Central memory CD8-positive, alpha-beta T cell (primary cell): ENCODE measurements around the gene ENOPH1.

ENCODE experiments used
- ATAC-seq: fragments of 150-1000 bp; cut with Tn5 transposase; replicated peaks from 2 replicates; pipeline ENCODE4 v1.10.0; 2022; ENCODE audit warnings: mild to moderate bottlenecking, moderate FRiP score, moderate number of reproducible peaks; ENCODE audit not compliant: poor library complexity, severe bottlenecking; ENCODE audit errors: extremely low read depth
- DNase-seq, 2 donors: peaks; one replicate each; pipeline ENCODE4 v3.0.0; 2021; ENCODE audit warnings: low spot score in 2 of 2
- H3K27ac Mint-ChIP-seq: one replicate; pipeline ENCODE4 v1.8.0; 2022; ENCODE audit warnings: low read depth, mild to moderate bottlenecking, moderate library complexity, mixed read lengths
- H3K27me3 Mint-ChIP-seq: one replicate; pipeline ENCODE4 v1.8.0; 2022; ENCODE audit warnings: mixed read lengths
- H3K36me3 Mint-ChIP-seq: one replicate; pipeline ENCODE4 v1.8.0; 2022; ENCODE audit warnings: mild to moderate bottlenecking, moderate library complexity, mixed read lengths; ENCODE audit not compliant: insufficient read depth
- H3K4me1 Mint-ChIP-seq: one replicate; pipeline ENCODE4 v1.8.0; 2022; ENCODE audit warnings: mixed read lengths
- H3K4me3 Mint-ChIP-seq: one replicate; pipeline ENCODE4 v1.8.0; 2022; ENCODE audit warnings: mild to moderate bottlenecking, moderate library complexity, mixed read lengths
- H3K9me3 Mint-ChIP-seq: one replicate; pipeline ENCODE4 v1.8.0; 2022; ENCODE audit warnings: mixed read lengths

The ENOPH1 gene

GRCh38 chr4:82481506-82481840 is 51.1 kb downstream of the ENOPH1 start:
- ATAC-seq = no peak
- Mint-ChIP-seq H3K27me3 (no peaks in the 10 kb centered on the region), H3K9me3 (no peaks in the 10 kb centered on the region), H3K4me3 (no peak overlapping the region), H3K27ac (no peak overlapping the region), H3K36me3 (no peaks in the 10 kb centered on the region), H3K4me1 (no peaks in the 10 kb centered on the region)
- no peak for DNase-seq

DNA sequence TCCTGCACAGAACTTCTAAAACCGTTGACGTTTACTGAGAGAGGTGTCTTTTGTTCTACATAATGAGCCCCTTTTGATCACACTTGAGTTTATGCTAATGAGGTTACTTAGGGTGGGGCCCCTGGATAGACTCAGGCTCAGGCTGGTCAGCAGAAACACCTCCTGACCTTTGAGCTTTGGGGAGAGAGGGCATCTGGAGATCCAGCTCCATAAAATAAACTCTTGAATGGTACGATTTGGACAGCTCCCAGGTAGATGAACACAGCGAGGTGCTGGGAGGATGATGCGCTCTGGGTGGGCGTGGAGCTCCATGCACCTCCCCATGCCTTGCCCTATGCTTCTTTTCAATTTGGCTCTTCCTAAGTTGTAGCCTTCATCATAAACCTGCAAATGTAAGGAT is 52.0 kb downstream of the ENOPH1 start:
- no peaks in the 10 kb centered on the region for H3K36me3 Mint-ChIP-seq
- no peak for ATAC-seq
- no peaks in the 10 kb centered on the region for H3K27me3 Mint-ChIP-seq
- DNase-seq = no peak
- H3K4me1 Mint-ChIP-seq = no peaks in the 10 kb centered on the region
- no peak overlapping the region for H3K4me3 Mint-ChIP-seq
- H3K27ac Mint-ChIP-seq = no peak overlapping the region
- H3K9me3 Mint-ChIP-seq = no peaks in the 10 kb centered on the region

DNA sequence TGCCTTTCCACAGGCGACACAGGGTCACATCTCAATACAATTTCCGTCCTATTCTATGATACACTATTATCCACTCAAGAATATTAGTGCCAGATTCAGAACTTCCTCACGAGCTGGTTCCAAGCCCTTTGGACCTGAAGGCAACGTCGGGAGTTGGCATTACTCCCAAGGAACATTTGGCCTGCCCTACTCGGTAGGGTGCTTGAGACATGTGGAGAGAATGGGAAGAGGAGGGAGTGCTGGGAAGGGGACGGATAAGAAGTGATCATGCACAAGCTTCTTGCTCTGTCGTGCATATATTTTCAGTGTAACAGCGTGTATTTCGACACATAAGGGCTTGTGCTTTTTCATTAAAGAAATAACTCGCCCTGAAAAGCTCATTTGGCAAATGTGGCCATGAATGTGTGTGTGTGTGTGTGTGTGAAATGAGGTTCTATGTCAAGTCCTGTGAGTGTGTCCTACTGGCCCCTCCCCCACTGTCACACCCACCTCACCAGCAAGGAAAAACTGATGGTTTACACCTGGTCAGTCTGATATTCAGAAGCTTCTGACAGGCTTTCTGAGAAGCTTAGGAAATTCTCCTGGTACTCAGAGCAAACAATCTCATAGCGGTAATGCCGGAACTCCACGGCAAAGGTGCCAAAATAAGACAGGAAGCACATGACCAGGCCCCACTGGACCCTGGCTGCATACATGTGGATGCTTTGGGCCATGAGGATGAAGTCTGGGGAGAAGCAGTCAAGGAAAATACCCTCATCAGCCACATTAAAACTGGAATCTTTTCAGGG is 54.8 kb downstream of the ENOPH1 start:
- ATAC-seq (no peak), DNase-seq (no peak)
- Mint-ChIP-seq H3K27me3 (no peaks in the 10 kb centered on the region), H3K27ac (no peak overlapping the region), H3K4me1 (no peaks in the 10 kb centered on the region), H3K4me3 (no peak overlapping the region), H3K36me3 (no peaks in the 10 kb centered on the region), H3K9me3 (no peaks in the 10 kb centered on the region)

DNA sequence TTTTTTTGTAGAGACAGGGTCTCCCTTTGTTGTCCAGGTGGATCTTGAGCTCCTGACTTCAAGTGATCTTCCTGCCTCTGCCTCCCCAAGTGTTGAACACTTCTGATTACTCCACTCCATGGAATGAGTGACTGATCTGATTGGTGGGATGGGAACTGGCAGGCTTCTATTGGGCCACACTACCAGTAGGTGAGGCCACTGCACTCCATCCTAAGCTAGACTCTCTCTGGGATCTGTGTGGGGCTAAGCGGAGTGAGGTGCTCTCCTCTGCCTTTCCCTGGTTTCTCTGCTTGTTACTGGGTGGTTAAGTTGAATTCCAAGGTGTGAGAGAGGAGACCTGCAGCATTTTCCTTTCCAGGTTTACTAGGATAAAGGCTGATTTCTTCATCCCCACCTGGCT is 58.7 kb downstream of the ENOPH1 start:
- H3K27ac Mint-ChIP-seq = no peak overlapping the region
- H3K27me3 Mint-ChIP-seq = no peaks in the 10 kb centered on the region
- no peaks in the 10 kb centered on the region for H3K36me3 Mint-ChIP-seq
- ATAC-seq (no peak), DNase-seq (no peak)
- no peak overlapping the region for H3K4me3 Mint-ChIP-seq
- no peaks in the 10 kb centered on the region for H3K4me1 Mint-ChIP-seq
- H3K9me3 Mint-ChIP-seq = no peaks in the 10 kb centered on the region

DNA sequence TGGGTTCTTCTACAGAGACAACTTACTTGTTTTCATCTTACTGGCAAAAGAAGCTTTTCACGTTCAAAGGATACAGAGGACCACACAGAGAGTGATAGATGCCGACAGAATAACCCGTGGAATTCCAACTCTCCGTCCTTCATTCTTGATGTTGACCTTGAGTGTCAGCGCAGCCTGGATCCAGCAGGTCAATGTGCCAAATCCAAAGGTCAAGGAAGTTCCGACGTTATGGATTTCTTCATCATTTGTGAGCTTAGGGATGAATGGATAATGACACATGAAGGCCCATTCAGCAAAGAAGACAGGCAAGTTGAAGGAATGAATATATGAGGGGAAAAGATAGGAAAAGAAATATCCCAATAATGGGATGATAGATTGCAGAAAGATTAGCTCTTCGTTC is 59.6 kb downstream of the ENOPH1 start:
- no peaks in the 10 kb centered on the region for H3K4me1 Mint-ChIP-seq

GRCh38 chr4:82491251-82491960 is 61.0 kb downstream of the ENOPH1 start:
- H3K9me3 Mint-ChIP-seq = no peaks in the 10 kb centered on the region
- H3K4me3 Mint-ChIP-seq = no peak overlapping the region
- no peaks in the 10 kb centered on the region for H3K4me1 Mint-ChIP-seq
- no peaks in the 10 kb centered on the region for H3K36me3 Mint-ChIP-seq
- no peak for DNase-seq
- no peaks in the 10 kb centered on the region for H3K27me3 Mint-ChIP-seq
- H3K27ac Mint-ChIP-seq = no peak overlapping the region
- no peak for ATAC-seq

More for the DNA sequence above, 59.6 kb downstream of the ENOPH1 start:
- H3K9me3 Mint-ChIP-seq = no peaks in the 10 kb centered on the region
- no peak overlapping the region for H3K4me3 Mint-ChIP-seq
- no peaks in the 10 kb centered on the region for H3K36me3 Mint-ChIP-seq
- no peak for ATAC-seq
- no peak for DNase-seq
- H3K27me3 Mint-ChIP-seq = no peaks in the 10 kb centered on the region
- H3K27ac Mint-ChIP-seq = no peak overlapping the region

DNA sequence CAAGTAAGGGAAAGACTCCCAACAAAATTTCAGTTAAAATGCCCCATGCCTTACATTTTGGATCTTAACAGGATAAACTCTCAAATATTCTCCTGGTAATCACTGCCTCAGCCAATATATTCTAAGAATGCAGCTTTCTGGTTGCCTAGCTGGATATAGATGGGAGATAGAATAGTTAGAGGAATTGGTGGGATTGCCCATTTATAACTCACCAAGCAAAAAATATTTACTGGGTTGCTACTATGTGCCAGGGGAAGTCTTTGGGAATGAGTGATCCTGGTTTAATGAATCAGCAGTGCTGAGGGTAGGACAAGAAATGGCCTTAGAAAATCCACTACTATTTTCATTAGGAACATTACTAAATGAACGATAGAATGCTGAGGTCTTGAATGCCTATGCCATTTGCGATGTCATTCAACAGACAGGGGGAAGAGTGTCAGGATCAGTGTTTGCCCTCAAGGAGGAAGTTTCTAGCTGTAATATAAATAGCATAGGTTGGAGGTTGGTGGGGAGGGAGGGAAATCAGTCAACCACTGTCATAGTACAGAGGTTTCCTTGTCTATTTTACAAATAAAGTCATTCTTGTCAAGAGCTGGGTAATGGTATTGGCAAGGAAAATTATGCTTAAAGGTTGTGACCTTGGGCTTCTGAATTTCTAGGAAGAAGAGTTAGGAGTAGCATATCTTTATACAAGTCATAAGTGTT is 63.5 kb downstream of the ENOPH1 start:
- Mint-ChIP-seq H3K27ac (no peak overlapping the region), H3K36me3 (no peaks in the 10 kb centered on the region), H3K4me3 (no peak overlapping the region), H3K4me1 (no peaks in the 10 kb centered on the region), H3K27me3 (no peaks in the 10 kb centered on the region), H3K9me3 (no peaks in the 10 kb centered on the region)
- no peak for DNase-seq
- no peak for ATAC-seq

DNA sequence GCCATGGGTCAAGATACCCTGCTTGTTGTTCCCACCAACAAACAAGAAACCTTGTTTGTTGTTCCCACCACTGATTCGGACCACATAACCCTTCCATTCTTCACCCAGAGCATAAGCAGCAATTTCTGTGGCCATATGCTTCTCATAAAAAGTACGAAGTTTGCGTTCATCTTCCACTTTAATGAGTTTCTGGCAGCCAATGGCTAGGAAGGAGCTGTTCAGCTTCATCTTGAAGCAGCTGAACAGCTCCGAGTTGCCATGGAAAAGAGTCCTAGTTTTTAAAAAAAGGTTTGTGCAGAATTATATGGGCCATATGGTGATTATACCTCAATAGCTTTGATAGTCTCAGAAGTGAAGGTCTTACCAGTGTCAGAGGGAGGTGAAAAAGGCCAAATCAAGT is 65.3 kb downstream of the ENOPH1 start:
- Mint-ChIP-seq H3K27ac (no peak overlapping the region), H3K4me1 (no peaks in the 10 kb centered on the region), H3K36me3 (no peaks in the 10 kb centered on the region), H3K4me3 (no peak overlapping the region), H3K9me3 (no peaks in the 10 kb centered on the region), H3K27me3 (no peaks in the 10 kb centered on the region)
- DNase-seq (no peak), ATAC-seq (no peak)

GRCh38 chr4:82496349-82496748 is 66.0 kb downstream of the ENOPH1 start:
- Mint-ChIP-seq H3K4me3 (no peak overlapping the region), H3K36me3 (no peaks in the 10 kb centered on the region), H3K27me3 (no peaks in the 10 kb centered on the region), H3K9me3 (no peaks in the 10 kb centered on the region), H3K4me1 (no peaks in the 10 kb centered on the region), H3K27ac (no peak overlapping the region)
- ATAC-seq = no peak
- DNase-seq = no peak

- no peak overlapping the region for H3K4me3 Mint-ChIP-seq
- H3K9me3 Mint-ChIP-seq = no peaks in the 10 kb centered on the region
- DNase-seq = no peak
- H3K27me3 Mint-ChIP-seq = no peaks in the 10 kb centered on the region
- H3K4me1 Mint-ChIP-seq = no peaks in the 10 kb centered on the region
- H3K36me3 Mint-ChIP-seq = no peaks in the 10 kb centered on the region
- H3K27ac Mint-ChIP-seq = no peak overlapping the region
- ATAC-seq = no peak
Observed at GRCh38 chr4:82499738-82500434, 69.5 kb downstream of the ENOPH1 start.

- no peaks in the 10 kb centered on the region for H3K36me3 Mint-ChIP-seq
- ATAC-seq = no peak
- DNase-seq = no peak
- H3K27ac Mint-ChIP-seq = no peak overlapping the region
- H3K27me3 Mint-ChIP-seq = no peaks in the 10 kb centered on the region
- no peak overlapping the region for H3K4me3 Mint-ChIP-seq
- no peaks in the 10 kb centered on the region for H3K9me3 Mint-ChIP-seq
- H3K4me1 Mint-ChIP-seq = no peaks in the 10 kb centered on the region
Observed at GRCh38 chr4:82500435-82501153, 70.2 kb downstream of the ENOPH1 start.

DNA sequence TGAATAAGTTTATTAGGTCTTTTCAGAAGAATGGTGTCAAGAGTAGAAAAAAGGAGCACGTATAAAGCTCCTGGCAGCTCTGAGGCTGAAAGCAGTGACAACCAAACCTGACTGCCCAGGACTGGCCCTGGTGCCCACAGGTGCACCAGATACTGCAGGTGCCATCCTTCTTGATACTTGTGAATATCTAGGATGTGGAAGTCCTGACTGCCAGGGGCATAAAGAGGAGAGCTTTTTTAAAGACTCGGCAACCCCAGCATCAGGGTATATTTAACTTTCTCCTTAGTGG is 70.7 kb downstream of the ENOPH1 start:
- Mint-ChIP-seq H3K9me3 (no peaks in the 10 kb centered on the region), H3K27ac (no peak overlapping the region), H3K4me3 (no peak overlapping the region), H3K4me1 (no peaks in the 10 kb centered on the region), H3K27me3 (no peaks in the 10 kb centered on the region), H3K36me3 (no peaks in the 10 kb centered on the region)
- ATAC-seq = no peak
- DNase-seq = no peak
